Chondrocyte (in vitro differentiated cells): ENCODE measurements around the gene ZBTB26. TPM values are rescaled to one million over a fixed set of nuclear protein-coding genes. Genes with fewer than 3 reads are reported as not detected.
"Not testable (repeated sequence)": the region's sequence is repeated elsewhere in the genome, so short reads cannot be mapped to it uniquely, and the experiment has no call there.

ENCODE experiments used
- DNase-seq: peaks from one replicate; pipeline ENCODE4 v3.0.0; 2021; ENCODE audit warnings: mixed read lengths, low spot score
- H3K27ac Mint-ChIP-seq: one replicate; pipeline ENCODE4 v1.8.0; 2021; ENCODE audit warnings: mild to moderate bottlenecking, moderate library complexity, mixed read lengths; ENCODE audit not compliant: unreplicated experiment
- H3K27me3 Mint-ChIP-seq: 2 replicates; pipeline ENCODE4 v1.8.0; 2021; ENCODE audit warnings: low read depth, mixed read lengths
- H3K36me3 Mint-ChIP-seq: 2 replicates; pipeline ENCODE4 v1.8.0; 2021; ENCODE audit warnings: low read depth, mixed read lengths
- H3K4me1 Mint-ChIP-seq: 2 replicates; pipeline ENCODE4 v1.8.0; 2021; ENCODE audit warnings: low read depth, mild to moderate bottlenecking, mixed read lengths
- H3K4me3 Mint-ChIP-seq: one replicate; pipeline ENCODE4 v1.8.0; 2021; ENCODE audit warnings: mild to moderate bottlenecking, moderate library complexity, mixed read lengths; ENCODE audit not compliant: unreplicated experiment
- H3K9me3 Mint-ChIP-seq: 2 replicates; pipeline ENCODE4 v1.8.0; 2021; ENCODE audit warnings: low read depth, mixed read lengths
- total RNA-seq: library from RNA; stranded (reverse); gene quantifications from 3 replicates; pipeline ENCODE4 v1.2.1, GENCODE V29; 2021
- TF ChIP-seq, protein P1 (sequence below): fragments of 200-600 bp; sonication (generic); IDR thresholded peaks from 2 replicates; pipeline ENCODE4 v1.5.0; 2021; ENCODE audit warnings: antibody characterized with exemption, mild to moderate bottlenecking, moderate library complexity

The ZBTB26 gene
- total RNA-seq, 1 donor from 2014 or later, result 6.2 TPM

- no peaks in the 10 kb centered on the region for H3K27me3 Mint-ChIP-seq
- H3K4me1 Mint-ChIP-seq, result peaks cover 17% of the 10 kb centered on the region
- peak overlapping the region; percentile 92 for H3K4me3 Mint-ChIP-seq
- DNase-seq, result no peak
- H3K36me3 Mint-ChIP-seq, result peaks cover 6% of the 10 kb centered on the region
- TF ChIP-seq, protein P1, sequence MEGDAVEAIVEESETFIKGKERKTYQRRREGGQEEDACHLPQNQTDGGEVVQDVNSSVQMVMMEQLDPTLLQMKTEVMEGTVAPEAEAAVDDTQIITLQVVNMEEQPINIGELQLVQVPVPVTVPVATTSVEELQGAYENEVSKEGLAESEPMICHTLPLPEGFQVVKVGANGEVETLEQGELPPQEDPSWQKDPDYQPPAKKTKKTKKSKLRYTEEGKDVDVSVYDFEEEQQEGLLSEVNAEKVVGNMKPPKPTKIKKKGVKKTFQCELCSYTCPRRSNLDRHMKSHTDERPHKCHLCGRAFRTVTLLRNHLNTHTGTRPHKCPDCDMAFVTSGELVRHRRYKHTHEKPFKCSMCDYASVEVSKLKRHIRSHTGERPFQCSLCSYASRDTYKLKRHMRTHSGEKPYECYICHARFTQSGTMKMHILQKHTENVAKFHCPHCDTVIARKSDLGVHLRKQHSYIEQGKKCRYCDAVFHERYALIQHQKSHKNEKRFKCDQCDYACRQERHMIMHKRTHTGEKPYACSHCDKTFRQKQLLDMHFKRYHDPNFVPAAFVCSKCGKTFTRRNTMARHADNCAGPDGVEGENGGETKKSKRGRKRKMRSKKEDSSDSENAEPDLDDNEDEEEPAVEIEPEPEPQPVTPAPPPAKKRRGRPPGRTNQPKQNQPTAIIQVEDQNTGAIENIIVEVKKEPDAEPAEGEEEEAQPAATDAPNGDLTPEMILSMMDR, result peak; percentile 46
- peak overlapping the region; percentile 99 for H3K27ac Mint-ChIP-seq
- H3K9me3 Mint-ChIP-seq, result no peaks in the 10 kb centered on the region
Measured at GRCh38 chr9:122912671-122912963, 18.7 kb downstream of the ZBTB26 start.

DNA sequence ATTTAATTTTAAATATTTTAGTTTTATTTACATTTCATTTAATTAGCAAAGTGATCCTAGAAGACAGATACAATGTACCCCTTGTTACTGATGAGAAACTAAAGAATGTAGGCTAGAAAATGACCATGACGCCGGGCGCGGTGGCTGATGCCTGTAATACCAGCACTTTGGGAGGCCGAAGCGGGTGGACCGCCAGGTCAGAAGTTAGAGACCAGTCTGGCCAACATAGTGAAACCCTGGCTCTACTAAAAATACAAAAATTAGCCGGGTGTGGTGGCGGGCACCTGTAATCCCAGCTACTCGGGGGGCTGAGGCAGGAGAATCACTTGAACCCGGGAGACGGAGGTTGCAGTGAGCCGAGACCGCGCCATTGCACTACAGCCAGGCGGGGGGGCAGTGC is 25.2 kb downstream of the ZBTB26 start:
- H3K27me3 Mint-ChIP-seq, result not testable (repeated sequence)

GRCh38 chr9:122904823-122905710 is 26.2 kb downstream of the ZBTB26 start, which contains the start of gene RC3H2:
TSS of gene RC3H2 (minus strand) at chr9:122905359. CDS start at chr9:122897509, 7,850 bp downstream.
- DNase-seq, result peak; percentile 99
- peak within 1 kb of the TSS; percentile 88 for H3K4me3 Mint-ChIP-seq
- no peaks in the 10 kb centered on the region for H3K27me3 Mint-ChIP-seq
- H3K4me1 Mint-ChIP-seq, result peaks cover 37% of the 10 kb centered on the region
- no peaks in the 10 kb centered on the region for H3K9me3 Mint-ChIP-seq
- peak within 1 kb of the TSS; percentile 96 for H3K27ac Mint-ChIP-seq
- H3K36me3 Mint-ChIP-seq, result peaks cover 3% of the 10 kb centered on the region
- TF ChIP-seq, protein P1, result peak; percentile 25

More for the DNA sequence above, 25.2 kb downstream of the ZBTB26 start:
- not testable (repeated sequence) for H3K9me3 Mint-ChIP-seq, H3K27ac Mint-ChIP-seq, H3K36me3 Mint-ChIP-seq, DNase-seq, H3K4me3 Mint-ChIP-seq
- H3K4me1 Mint-ChIP-seq, result peaks cover 31% of the 10 kb centered on the region

DNA sequence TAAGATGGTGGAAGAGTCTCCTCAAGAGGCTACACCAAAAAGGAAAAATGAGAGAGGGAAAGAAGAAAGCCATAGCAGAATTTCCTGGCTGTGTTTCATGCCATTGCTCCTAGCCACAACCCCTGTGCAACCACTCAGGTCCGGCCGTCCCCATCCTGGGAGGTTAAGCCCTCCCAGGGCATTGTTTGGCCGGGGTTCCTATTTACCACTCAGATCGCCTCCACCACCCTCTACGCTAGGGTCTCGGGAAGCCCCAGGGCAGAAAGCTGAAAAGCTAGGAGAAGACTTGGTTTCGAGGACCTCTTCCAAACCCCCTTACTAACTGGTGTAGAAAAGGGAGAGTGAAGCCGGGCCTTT is 26.9 kb downstream of the ZBTB26 start:
- H3K36me3 Mint-ChIP-seq, result peaks cover 2% of the 10 kb centered on the region
- TF ChIP-seq, protein P1, result no peak
- peaks cover 41% of the 10 kb centered on the region for H3K4me1 Mint-ChIP-seq
- no peak for DNase-seq
- no peaks in the 10 kb centered on the region for H3K27me3 Mint-ChIP-seq
- no peaks in the 10 kb centered on the region for H3K9me3 Mint-ChIP-seq
- H3K4me3 Mint-ChIP-seq, result peak overlapping the region; percentile 88
- peak overlapping the region; percentile 93 for H3K27ac Mint-ChIP-seq

DNA sequence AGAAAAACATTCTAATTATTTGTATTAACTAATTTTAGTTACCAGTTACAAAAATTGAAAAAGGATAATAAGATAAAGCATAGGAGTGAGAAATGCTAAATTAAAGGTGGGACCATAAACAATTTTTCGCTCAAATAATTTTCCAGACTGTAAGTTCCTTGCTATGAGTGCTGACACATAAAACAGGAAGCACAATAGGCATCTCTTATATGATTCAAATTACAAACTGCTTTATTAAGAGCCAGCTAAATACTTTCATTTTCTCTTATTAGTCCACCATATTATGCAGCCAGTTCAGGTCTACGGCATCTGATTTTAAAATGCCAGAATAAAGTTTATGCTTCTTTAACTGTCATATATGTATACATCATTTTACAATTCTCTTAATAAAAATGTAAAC is 30.5 kb downstream of the ZBTB26 start:
- DNase-seq, result no peak
- Mint-ChIP-seq H3K36me3 (peaks cover 1% of the 10 kb centered on the region), H3K27me3 (no peaks in the 10 kb centered on the region), H3K27ac (peak overlapping the region; percentile 49), H3K4me1 (peaks cover 56% of the 10 kb centered on the region), H3K4me3 (no peak overlapping the region), H3K9me3 (no peaks in the 10 kb centered on the region)
- TF ChIP-seq, protein P1, result no peak

DNA sequence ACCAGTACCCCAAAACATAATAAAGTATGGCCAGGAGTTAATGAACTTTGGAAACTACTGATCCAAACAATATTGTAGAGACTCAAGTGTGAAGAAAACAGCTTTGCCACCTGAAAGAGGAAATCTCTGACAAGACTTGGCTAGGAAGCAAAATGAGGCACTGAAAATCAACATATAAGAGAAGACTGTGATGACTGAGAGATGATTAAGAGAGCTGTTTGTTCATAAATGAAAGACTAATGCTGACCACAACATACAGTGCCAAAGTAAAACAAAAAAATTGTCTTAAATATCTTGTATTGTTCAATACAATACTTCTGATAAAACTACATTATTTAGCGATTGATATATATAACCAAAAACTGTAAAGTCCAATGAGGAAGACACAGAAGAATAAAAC is 33.3 kb downstream of the ZBTB26 start:
- no peaks in the 10 kb centered on the region for H3K9me3 Mint-ChIP-seq

More for the DNA sequence above, 33.3 kb downstream of the ZBTB26 start:
- Mint-ChIP-seq H3K4me1 (peaks cover 41% of the 10 kb centered on the region), H3K27me3 (no peaks in the 10 kb centered on the region), H3K4me3 (no peak overlapping the region), H3K27ac (no peak overlapping the region), H3K36me3 (peaks cover 6% of the 10 kb centered on the region)
- DNase-seq, result no peak
- TF ChIP-seq, protein P1, result no peak
